HG03103 (cell line): Measurements from ENCODE around the gene GP1BB.
"Not testable (repeated sequence)": the region's sequence is repeated elsewhere in the genome, so short reads cannot be mapped to it uniquely, and the experiment has no call there.

ENCODE experiments used
- ATAC-seq: cut with Tn5 transposase; IDR thresholded peaks from one replicate; pipeline ENCODE4 v1.9.1; 2021; ENCODE audit warnings: low read depth; ENCODE audit not compliant: unreplicated experiment

GP1BB gene

DNA sequence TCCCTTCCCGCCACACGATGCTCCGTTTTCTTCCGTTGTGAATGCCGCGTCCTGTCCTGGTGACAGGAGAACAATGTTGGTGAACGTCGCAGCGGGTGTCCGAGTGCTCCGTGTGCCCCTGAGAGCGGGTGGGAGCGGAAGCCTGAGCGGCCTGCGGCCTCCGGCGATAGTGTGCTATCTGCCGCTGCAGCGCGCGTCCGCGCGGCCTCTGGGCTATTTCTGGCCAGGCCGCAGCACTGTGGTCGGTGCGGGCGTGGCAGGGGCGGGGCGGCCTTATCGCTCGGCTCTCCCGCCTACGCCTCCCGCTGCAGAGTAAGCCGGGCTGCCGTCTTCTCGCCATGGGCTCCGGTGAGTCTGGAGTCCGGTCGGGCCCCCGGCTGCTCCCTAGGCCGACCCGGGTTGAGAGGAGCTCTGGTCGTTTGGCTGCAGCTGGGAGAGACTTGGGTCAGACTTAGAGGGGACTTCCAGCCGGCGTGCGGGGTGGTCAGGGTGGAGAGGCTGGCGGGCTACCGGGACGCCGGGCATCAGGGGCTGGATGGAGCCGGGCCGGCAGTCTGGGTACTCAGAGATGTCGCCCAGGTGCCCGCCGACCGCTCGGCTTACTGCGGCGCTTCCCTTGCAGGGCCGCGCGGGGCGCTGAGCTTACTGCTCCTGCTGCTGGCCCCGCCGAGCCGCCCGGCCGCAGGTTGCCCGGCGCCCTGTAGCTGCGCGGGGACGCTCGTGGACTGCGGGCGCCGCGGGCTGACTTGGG lies at the start of gene GP1BB:
GP1BB (plus strand) TSS at position 308 of the 751 bp plus-strand sequence; CDS start at position 339, 31 bp downstream.
- ATAC-seq, result no peak

DNA sequence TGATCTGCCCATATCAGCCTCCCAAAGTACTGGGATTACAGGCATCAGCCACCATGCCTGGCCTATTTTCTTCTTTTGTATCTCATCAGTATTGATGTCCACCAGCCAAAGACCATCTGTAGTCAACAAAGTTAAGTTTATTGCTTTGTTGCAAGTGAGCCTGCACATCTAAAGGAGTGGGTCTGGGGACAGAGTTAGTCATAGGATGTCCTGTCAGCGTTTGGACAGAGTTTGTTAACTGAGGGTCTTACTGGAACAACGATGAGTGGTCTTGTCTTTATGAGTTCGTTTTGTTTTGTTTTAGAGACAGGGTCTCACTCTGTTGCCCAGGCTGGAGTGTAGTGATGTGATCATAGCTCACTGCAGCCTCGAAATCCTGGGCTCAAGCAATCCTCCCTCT lies 49.7 kb upstream of the GP1BB start:
- no peak for ATAC-seq

DNA sequence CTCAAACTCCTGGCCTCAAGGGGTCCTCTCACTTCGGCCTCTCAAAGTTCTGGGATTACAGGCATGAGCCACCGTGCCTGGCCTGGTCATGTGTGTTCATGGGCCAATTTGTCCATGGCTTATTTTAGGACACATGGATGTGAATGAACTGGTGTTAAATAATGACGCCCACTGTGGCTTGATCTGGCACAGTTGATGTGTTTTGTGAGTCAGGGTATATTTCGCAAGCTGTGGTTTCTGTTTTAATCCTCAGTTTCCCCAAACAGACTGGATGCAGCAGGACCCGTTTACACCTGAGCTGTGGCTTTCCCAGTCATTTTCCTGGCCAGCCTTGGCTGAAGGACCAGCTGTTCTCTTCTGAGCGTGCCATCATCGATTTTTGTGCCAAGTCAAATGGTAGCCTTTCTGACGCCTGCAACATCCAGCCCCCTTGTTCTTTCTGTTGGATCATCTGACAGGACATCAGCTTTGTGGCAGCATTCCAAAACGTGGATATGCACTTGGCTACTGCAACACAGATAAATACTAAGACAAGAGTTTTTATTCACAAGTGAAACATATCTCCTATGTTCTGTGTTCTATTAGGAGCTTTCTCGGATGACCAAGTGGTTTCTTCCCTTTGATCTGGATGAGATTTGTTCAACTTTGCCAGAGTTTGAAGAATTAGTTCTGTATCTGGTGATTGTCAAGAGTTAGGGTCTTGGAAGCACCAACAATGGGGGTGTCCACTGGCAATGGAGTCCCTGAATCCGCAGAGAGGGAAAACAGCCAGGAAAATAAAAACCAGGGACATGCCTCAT lies 49.0 kb upstream of the GP1BB start:
- no peak for ATAC-seq

DNA sequence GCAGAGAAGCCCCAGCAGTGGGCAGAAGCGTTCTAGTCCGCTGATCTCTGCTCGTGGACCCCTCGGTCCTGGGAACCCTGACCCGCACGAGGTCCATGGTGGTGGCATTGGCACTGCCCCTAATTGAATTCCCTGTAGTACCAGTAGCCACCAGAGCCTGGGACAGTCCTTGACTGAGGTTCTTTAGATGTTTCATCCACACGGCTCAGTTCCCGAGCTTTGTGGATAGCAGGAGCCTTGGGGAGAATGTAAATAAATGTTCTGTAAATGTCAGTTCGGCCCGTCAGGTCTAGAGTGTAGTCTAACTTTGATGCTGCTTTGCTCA lies 48.4 kb upstream of the GP1BB start:
- no peak for ATAC-seq

DNA sequence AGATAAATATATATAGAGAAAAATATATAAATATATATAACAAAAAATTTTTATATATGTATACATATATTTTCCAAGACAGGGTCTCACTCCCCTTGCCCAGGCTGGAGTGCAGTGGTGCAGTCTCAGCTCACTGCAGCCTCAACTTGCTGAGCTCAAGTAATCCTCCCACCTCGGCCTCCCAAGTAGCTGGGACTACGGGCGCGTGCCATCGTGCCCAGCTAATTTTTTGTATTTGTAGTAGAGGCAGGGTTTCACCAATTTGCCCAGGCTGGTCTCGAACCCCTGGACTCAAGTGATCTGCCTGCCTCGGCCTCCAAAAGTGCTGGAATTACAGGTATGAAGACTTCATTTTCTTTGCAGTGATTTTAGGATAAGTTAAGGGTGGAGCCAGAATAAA lies 47.9 kb upstream of the GP1BB start:
- no peak for ATAC-seq

DNA sequence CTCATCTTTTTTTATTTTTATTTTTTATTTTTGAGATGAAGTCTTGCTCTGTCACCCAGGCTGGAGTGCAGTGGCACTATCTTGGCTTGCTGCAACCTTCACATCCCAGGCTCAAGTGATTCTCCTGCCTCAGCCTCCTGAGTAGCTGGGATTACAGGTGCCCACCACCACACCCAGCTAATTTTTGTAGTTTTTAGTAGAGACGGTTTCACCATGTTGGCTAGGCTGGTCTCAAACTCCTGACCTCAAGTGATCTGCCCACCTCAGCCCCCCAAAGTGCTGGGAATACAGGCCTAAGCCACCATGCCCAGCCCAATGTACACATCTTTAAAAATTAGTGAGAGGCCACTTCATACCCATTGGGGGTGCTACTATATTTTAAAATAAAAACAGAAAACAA lies 46.9 kb upstream of the GP1BB start:
- ATAC-seq, result not testable (repeated sequence)

DNA sequence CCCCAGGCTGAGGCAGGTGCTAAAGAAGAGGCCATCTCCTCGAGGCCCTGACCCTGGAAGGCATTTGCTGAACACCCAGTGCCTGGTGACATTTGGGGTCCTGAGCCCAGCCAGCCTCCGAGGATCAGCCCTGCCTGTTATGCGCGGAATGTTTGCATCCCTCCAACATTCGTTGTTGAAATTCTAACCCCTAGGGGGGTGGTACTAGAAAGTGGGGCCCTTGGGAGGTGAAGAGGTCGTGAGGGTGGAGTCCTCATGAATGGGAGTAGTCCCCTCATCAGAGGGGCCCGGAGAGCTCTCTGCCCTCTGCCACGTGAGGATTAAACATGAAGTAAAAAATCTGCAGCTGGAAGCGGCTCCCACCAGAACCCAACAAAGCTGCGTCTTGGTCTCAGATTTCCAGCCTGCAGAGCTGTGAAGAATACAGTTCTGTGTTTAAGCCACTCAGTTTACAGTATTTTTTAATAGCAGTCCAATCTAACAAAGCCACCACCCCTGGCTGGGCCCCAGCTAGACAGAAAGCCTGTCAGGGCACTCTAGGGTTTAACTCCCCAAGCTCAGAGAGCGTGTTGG lies 44.3 kb upstream of the GP1BB start:
- ATAC-seq, result no peak

DNA sequence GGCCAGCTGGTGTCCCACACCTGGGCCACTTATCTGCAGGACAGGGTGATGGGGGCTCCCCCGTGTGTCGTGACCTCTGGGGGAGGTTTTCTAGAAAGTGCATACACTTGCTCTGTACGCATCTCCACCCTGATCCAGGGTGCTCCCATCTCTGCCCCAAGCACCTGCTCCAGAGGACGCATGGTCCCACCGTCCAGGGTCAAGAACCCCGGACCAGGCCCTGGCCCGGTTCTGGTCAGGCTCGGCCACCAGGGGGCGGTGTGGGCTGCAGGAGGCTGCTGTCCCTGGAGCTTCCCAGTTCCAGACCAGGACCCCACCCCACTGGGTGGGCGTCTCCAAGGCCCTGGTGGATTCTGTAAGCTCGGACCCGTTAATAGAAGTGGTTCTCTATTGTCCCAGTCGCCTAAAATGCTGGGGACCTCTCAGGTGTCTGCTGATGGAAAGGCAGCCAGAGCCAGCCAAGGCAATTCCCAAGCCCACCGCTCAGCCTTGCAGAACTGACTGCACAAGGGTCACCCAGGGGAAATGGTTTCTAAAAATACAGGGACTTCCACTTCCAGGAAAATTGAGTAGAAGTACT lies 43.7 kb upstream of the GP1BB start:
- ATAC-seq, result no peak

DNA sequence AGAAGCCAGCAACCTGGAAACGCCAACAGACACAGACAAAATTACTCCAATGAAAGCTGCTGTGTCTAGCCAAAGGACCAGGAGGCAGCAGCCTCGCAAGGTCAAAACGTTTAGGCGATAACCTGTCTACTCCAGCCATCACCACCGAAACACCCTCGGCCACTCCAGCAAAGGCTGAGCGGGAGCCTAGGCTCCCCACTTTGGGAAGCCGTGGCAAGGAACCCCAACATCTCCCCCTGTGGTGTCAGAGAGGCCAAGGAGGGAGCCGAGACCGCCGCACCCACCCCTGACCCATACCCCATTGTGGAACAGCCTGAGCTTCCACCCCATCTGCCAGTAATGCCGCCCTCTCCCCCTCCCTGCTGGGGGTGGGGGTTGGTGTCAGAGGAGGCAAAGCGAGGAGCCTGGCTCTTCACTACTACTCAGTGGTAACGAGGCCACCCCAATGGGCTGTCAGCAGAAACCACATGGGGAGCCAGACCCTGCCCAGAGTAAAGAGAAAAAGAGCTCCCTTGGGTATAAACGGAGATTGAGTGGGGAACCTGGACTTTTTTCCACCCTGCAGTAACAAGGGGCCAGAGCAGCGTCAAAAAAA lies 43.0 kb upstream of the GP1BB start:
- no peak for ATAC-seq

DNA sequence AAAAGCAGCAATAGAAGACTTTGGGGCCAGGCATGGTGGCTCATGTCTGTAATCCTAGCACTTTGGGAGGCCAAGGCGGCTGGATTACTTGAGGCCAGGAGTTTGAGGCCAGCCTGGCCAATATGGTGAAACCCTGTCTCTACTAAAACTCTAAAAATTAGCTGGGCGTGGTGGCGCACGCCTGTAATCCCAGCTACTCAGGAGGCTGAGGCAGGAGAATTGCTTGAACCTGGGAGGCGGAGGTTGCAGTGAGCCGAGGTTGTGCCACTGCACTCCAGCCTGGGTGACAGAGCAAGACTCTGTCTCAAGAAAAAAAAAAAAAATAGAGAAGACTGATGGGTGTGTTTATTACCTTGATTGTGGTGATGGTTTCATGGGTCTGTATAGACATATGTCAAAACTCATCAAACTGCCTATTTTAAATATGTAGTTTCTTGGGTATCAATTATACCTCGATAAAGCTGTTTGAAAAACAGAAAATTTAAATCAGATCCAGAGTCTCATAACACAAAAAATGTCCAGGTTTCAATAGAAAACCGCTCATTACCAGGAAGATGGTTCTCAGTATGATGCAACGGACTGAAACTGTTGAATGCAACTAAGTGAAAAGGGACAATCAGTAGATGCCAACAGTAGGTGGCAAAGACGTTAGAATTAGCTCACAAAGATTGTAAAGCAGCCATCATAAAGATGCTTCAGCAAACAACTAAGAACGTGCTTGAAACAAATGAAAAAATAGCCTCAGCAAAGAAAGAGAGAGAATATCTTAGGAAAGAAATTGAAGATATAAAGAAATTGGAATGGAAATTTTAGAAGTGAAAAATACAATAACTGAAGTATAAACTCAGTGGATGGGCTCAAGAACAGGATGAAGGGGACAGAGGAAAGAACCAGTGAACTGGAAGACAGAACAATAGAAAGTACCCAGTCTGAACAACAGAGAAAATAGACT lies 42.2 kb upstream of the GP1BB start:
- no peak for ATAC-seq

DNA sequence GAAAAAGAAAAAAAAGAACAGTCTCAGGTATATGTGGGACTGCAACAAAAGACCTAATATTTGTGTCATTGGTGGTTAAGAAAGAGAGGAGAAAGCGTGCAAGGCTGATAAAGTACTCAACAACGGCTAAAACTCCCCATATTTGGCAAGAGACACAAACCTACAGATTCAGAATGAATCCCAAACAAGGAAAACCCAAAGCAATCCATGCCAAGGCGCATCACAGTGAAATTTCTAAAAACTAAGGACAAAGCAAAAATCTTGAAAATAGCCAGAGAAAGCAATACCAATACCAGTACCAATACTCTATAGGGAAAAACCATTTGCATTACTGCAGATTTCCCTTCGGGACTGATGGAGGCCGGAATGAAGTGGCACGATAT lies 41.5 kb upstream of the GP1BB start:
- no peak for ATAC-seq

DNA sequence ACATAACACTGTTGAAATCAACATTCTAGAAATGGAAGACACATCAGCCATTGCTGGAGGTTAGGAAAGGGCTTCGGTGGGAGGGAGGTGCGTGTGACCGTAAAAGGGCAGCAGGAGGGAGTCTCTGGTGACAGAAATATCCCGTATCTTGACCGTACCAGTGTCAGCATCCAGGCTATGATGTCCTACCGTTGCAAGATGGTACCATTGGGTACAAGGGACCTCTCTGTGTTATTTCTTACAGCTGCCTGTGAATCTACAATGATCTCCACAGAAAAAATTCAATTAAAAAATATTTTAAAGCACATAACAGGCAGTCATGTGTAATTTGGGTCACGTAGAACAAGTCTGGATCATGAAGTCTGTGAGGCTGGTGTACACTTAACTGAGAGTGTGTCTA lies 36.4 kb upstream of the GP1BB start:
- no peak for ATAC-seq

DNA sequence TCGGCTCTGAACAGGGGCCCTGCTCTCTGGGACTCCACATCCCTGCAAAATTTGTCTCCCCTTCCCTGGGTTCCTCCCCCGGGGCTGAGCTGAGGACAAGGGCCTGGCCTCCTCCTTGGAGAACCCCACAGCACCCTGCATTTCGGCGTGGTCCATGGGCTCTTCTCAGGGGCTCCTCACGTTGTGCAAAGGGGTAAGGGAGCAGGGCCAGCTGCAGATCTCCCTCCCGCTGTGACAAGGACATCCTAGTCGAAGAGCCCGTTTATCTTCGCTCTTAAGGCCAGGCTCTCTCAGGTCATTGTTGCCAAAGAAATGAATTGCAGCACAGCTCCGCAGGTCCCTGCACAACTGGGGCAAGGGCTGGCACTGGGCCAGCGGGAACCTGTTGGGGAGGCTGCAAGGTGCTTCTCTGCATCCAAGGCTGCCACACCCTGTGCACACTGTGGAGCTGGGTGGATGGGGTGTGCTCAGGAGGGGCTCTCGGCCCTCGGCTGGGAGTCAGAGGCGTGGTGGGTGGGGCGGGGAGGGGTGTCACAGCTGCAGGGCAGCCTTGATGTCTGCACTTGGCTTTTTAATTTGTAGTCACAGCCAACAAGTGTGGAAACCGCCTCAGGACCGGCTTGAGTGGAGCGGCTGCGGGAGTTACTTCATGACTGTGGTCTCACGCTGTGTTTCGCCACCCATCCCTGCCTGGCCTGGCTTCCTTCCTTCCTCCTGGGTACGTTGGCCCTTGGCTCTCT lies 35.6 kb upstream of the GP1BB start:
- ATAC-seq, result no peak

DNA sequence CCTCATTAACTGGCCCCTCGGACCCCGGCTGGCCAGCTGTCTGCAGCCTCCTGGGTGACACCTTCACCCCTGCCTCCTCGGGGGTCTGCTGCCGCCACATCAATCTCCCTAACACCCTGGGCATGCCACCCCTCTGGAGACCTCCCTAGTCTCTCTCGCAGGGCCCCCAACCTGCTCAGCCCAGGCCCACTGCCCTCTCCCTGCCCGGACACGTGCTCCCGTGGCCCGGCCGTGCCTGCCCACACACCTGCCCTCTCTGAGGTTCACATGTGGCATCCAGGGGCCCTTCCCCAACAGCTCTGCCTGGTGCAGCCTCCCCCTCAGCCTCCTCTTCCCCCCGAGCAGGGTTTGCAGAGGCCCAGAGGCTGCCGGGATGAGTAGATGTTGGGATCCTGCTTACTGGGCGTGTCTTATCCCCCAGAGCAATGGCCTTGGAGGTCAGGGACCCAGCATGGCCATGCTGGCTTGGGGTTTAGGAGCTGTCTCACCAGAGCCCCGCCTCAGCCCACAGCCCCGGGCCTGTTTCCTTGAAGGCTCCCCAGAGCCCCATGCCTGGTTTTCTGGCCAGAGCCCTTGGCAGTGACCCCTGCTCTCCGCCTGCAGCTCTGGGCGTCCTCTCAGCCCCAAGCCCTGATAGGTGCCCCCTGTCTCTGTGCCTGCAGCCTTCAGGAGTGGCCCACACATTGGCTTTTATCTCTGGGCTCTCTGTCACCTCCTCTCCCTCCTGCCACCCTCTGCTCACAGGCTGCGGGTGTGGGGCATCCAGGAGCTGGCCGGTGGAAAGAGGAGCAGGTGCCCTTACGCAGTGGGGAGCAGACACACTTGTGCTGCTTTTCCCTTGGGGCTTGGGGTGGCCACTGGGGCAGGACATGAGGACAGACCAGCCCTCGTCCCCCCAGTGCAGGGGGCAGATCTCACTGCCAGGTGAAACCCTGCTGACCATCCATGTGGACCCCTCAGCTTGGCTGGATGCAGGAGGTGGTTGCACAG lies 34.7 kb upstream of the GP1BB start:
- ATAC-seq, result no peak

DNA sequence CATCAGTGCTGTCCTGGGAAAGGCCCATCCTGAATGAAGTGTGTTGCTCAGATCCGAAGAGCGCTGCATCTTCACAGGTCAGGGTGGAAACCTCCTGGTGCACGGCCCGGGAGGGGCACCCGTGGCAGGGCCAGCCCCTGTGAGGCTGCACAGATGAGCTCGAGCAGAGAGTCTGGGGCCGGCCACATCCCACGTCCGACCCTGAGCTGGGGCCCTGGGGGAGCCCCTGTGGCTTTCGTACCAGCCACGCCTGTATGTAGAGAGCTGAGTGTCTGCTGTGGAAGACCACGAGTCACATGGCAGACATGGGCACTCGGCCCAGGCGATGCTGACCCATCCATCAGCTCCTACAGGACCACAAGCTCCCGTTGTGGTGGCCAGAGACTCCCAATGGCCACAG lies 33.9 kb upstream of the GP1BB start:
- no peak for ATAC-seq

DNA sequence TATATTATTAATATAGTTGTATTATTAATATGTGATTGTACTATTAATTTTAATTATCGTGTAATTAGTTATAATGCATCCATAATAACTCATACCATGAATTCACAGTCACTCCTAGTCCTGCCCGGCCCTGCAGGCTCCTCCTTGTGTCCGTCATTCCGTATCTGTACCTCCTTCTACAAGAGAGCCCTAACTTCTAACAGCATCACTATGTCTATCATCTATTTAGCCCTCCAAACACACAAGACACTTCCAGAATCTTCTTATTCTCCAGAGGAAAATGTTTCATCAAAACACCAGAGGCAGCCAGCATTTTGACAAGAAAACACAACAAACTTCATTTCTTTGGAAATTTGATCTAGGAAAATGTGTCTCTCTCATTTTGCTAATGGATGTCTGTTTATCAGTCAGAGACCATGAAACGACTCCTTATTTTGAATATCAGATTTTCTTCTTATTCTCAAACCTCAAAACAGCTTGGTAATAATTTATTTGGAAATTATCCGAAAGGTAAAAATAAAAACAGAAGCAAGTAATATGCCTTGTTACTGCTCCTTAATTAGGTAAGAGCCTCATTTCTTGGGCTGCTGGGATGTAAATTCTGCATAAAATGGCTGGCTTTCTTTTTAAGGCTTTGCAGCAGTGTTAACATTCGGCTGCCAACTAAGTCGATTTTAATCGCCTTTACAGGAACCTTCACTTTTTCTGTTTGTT lies 32.2 kb upstream of the GP1BB start:
- no peak for ATAC-seq

DNA sequence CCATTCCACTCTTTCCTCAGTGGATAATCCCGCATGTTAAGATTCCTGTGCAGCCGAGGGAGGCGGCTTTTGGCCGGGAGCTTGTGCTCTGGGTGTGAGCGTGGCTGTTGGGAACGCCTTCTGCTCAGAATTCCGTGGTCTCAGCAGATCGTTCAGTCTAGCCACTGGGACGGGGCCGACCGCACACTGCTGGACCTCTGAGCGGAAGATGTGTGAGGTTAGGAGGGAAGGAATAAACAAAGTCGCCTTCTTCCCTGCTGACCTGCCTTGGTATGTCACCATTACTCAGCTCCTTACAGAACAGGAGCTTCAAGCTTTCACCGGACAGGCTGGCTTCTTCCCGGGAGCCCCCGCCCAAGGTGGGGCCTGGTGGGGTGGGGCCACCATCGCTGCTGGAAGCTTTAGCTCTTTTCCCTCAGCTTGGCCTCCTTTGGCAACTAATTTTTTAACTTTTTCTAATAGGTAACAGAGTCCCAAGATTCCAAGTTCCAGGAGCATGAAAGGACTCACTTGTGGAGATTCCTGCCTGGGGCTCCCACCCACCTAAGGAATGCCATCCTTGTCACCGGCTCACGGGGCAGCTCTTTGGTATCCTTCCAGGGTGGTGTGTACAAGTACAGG lies 31.5 kb upstream of the GP1BB start:
- no peak for ATAC-seq
